Nucleus accumbens (tissue), 56 donors: ENCODE data around the gene PNMA6E.

Source experiments
- DNase-seq, 56 donors: peaks; one replicate each; lab custom pipeline; 2025; lab: John Stamatoyannopoulos, UW

PNMA6E gene

DNA sequence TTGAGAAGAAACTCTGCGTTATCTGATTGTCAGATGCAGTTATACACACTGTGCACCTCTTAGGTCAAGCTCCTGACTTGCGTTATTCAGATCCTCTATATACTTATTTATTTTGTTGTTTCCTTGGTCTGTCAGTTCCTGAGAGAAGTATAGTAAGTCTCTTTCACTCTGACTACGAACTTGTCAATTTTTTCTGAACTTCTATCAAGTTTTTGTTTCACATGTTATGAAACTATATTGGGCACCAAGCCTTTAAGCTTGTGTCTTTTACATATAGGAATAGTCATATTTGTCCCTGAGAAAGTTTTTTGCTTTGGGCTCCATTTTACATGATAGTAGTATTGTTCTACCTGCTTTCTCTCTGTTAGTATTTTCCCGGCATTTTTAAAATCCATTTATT, 35.5 kb downstream of the PNMA6E start:
- no peak for DNase-seq

DNA sequence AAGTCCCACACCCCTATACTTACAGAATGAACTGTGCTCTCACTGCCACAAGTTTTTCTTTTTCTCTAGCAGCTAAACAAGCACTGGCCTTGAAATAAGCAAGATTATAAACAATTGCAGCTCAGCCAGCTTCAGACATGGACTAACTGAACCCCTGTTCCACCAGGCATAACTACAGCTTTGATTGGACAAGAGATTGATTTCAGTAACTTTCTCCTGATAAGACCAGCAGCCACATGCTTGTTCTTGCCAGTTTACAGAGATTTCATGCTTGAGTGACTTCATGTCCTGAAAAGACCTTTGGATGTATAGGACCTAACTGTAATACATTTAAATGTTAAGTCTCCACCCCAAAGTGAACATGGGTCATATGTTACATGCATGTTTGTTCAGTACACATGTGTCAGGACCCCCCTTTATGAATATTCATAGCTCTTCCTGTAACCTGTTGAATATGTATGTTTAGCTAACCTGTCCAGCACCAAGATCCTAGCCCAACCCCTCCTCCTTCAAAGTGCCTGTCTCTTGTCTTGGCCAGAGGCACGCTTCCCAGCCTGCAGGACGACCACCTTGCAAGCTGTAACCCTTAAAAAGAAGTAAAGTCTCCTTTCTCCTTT, 39.3 kb downstream of the PNMA6E start:
- DNase-seq, result no peak

DNA sequence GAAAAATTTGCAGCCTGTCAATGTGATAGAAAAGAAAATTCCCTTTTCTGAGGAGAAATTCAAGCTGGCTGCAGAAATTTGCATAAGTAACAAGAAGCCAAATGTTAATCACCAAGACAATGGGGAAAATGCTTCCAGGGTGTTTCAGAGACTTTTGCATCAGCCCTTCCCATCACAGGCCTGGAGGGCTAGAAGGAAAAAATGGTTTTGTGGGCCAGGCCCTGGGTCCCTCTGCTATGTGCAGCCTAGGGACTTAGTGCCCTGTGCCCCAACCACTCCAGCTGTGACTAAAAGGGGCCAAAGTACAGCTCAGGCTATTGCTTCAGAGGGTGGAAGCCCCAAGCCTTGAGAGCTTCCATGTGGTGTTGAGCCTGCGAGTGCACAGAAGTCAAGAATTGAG, 43.3 kb downstream of the PNMA6E start:
- DNase-seq, result no peak

DNA sequence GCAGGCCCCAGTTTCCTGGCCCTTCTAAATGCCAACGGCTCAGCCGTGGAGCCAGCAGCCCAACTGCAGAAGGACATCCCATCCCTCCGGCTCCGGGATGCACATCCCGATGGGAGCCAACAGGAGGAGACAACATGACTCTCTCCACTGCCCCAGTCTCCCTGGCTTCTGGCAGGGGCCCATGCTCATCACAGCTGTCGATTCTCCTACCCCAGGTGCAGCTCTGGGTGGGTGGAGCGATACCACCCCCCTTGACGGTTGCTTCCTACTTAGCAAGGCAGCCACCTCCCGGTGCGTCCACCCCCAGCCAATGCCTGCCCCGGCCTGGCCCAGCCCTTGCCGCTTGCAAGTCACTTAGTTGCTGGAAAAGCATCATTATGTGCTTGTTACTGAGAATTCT, 47.7 kb downstream of the PNMA6E start:
- DNase-seq, result no peak

DNA sequence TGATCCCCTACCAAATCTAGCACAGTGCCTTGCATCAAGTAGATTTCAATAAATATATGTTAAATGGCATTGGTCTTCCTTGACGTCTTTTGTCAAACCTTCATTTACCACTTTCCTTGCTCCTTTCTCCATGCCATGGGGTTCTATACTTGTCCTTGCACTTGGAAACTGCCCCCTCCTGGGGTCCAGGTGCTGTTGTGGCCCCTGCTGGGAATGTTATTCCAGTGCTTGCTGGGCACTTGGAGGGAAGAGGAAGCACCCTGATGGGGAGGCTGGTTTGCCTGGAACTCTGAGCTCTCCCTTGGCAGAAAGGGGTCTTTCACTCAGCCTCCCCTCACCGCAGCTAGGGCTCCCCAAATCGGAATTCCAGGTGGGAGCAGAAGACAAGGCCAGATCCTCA, 48.3 kb downstream of the PNMA6E start:
- DNase-seq, result no peak

DNA sequence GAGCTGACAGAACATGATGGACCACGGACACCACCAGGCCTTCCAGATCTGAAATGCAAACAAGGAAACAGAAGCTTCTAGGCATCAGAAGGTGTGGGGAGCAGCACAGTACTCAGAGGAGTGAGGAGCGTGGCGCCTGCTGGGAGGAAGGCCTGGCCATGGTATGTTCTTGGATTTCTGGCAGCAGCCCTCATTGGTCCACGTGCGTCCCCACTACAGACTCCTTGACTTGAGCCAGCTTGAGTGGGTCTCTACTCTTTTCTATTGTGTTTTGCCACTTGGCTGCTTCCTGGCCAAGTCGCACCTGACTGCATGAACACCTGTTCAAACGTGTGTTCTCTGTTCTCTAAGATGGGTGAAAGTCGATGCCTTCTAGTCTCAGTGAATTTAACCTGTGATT, 49.2 kb downstream of the PNMA6E start:
- DNase-seq, result no peak

DNA sequence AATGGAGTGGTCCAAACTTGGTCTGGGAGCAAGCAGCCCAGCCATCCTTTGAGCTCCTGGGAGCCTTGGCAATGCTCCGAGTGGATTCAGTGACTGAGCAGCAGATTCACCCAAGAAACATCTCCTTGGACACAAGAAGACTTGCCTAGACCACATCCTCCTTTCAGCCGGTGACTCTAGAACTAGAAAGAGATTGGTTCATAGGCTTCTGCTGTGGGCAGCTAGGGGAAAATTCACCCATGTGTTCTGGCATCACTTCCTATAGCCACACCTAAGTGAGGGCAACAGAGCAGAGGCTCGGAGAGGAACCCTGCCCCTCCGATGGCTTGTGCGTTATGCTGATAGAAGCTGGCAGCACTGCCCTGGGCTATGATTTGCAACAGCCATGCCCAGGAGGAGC, 51.2 kb downstream of the PNMA6E start:
- DNase-seq, result no peak

DNA sequence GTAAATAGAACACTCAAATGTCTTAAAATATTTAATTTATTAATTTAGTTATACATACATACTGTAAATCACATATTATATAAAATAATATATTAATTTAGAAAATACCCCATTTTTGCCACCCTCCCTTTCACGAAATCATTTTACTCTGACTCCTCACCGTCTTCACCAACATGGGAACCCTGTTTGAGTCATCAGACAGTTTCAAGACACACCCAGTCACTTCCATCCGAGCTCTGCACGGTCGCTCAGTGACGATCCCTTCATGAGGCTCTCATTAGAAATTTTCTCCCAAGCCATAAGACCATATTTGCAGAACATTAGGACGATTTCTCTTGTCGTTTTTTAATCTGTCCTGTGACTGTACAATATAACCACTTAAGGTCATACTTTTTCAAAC, 52.7 kb downstream of the PNMA6E start:
- DNase-seq, result no peak

DNA sequence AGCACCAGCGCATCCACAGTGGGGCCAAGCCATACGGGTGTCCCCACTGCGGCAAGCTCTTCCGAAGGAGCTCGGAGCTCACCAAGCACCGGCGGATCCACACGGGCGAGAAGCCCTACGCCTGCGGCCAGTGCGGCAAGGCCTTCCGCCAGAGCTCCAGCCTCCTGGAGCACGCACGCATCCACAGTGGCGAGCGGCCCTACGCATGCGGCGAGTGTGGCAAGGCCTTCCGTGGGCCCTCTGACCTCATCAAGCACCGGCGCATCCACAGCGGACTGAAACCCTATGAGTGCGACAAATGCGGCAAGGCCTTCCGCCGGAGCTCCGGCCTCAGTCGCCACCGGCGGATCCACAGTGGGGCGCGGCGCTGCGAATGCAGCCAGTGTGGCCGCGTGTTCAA, 53.6 kb downstream of the PNMA6E start:
- no peak for DNase-seq
